Thyroid gland (tissue), 4 donors: ENCODE data around the gene LCN10.
"Not testable (repeated sequence)": the region's sequence is repeated elsewhere in the genome, so short reads cannot be mapped to it uniquely, and the experiment has no call there.

Experiments used
- POLR2A ChIP-seq, 2 donors: fragments of 450-650 bp; IDR thresholded peaks; one replicate each; pipeline ENCODE4 v1.6.1; 2017; ENCODE audit warnings: antibody characterized with exemption in 2 of 2, mild to moderate bottlenecking in 2 of 2, moderate library complexity in 1 of 2
- TF ChIP-seq, protein P1 (sequence below), 6 experiments: fragments of 200-600 bp in 3 of 6; fragments of 450-650 bp in 3 of 6; sonication (generic) in 3 of 6; IDR thresholded peaks; one replicate each; pipeline ENCODE4 v1.5.1; 2016 to 2019; ENCODE audit warnings: antibody characterized with exemption in 6 of 6, mild to moderate bottlenecking in 2 of 6, inconsistent platforms in 1 of 6, moderate library complexity in 1 of 6

DNA sequence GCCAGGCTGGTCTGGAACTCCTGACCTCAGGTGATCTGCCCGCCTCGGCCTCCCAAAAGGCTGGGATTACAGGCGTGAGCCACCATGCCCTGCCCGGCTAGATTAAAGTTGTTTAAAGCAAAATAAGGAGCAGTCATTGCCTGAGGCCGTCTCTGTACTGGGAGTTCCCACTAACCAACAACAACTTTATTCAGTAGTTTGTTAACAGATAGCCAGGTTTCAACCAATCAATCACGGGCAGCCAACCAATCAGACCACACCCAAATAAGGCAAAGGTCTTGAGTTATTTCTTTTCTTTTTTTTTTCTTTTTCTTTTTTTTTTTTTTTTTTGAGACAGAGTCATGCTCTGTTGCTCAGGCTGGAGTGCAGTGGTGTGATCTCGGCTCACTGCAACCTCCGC is 38.0 kb downstream of the LCN10 start:
- TF ChIP-seq, protein P1, sequence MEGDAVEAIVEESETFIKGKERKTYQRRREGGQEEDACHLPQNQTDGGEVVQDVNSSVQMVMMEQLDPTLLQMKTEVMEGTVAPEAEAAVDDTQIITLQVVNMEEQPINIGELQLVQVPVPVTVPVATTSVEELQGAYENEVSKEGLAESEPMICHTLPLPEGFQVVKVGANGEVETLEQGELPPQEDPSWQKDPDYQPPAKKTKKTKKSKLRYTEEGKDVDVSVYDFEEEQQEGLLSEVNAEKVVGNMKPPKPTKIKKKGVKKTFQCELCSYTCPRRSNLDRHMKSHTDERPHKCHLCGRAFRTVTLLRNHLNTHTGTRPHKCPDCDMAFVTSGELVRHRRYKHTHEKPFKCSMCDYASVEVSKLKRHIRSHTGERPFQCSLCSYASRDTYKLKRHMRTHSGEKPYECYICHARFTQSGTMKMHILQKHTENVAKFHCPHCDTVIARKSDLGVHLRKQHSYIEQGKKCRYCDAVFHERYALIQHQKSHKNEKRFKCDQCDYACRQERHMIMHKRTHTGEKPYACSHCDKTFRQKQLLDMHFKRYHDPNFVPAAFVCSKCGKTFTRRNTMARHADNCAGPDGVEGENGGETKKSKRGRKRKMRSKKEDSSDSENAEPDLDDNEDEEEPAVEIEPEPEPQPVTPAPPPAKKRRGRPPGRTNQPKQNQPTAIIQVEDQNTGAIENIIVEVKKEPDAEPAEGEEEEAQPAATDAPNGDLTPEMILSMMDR (IDR thresholded peaks at IDR 0.05), result not testable (repeated sequence)
- not testable (repeated sequence) for TF ChIP-seq POLR2A (IDR thresholded peaks at IDR 0.05)
